HG02938 (cell line): ENCODE results near the gene EXD2.
"Not testable (repeated sequence)": the region's sequence is repeated elsewhere in the genome, so short reads cannot be mapped to it uniquely, and the experiment has no call there.

Experiments used
- ATAC-seq: cut with Tn5 transposase; IDR thresholded peaks from one replicate; pipeline ENCODE4 v1.9.1; 2021; ENCODE audit warnings: mild to moderate bottlenecking, moderate library complexity; ENCODE audit not compliant: unreplicated experiment

Gene EXD2

GRCh38 chr14:69275331-69275730 lies 84.0 kb downstream of the EXD2 start:
- ATAC-seq = no peak

DNA sequence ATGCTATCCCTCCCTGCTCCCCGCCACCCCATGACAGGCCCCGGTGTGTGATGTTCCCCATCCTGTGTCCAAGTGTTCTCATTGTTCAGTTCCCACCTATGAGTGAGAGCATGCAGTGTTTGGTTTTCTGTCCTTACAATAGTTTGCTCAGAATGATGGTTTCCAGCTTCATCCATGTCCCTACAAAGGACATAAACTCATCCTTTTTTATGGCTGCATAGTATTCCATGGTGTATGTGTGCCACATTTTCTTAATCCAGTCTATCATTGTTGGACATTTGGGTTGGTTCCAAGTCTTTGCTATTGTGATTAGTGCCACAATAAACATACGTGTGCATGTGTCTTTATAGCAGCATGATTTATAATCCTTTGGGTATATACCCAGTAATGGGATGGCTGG lies 86.1 kb downstream of the EXD2 start:
- ATAC-seq = not testable (repeated sequence)

DNA sequence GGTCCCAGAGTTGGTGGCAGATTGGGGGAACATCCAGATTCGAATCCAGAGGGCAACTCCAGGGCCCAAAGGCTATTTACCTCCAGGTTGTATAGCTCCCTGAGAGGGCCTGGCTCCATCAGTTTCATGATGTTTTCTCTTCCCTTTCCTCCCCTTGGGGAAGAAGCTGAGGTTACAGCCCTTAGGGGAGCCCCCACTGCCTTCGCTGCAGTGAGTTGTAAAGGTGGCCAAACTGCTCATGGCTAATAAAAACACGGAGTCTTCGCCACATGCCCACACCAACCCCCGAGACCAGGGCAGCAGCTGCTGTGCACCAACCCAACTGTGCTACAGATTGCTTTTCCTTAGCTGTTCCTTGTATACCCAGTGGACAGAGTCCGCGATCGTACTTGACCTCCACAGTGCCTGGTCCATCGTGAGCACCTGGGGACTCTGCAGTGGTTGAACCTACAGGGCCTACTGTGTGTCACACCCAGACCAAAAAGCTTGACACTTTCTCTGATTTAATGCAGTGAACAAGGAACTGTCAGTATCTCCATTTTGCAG lies 89.5 kb downstream of the EXD2 start:
- no peak for ATAC-seq

DNA sequence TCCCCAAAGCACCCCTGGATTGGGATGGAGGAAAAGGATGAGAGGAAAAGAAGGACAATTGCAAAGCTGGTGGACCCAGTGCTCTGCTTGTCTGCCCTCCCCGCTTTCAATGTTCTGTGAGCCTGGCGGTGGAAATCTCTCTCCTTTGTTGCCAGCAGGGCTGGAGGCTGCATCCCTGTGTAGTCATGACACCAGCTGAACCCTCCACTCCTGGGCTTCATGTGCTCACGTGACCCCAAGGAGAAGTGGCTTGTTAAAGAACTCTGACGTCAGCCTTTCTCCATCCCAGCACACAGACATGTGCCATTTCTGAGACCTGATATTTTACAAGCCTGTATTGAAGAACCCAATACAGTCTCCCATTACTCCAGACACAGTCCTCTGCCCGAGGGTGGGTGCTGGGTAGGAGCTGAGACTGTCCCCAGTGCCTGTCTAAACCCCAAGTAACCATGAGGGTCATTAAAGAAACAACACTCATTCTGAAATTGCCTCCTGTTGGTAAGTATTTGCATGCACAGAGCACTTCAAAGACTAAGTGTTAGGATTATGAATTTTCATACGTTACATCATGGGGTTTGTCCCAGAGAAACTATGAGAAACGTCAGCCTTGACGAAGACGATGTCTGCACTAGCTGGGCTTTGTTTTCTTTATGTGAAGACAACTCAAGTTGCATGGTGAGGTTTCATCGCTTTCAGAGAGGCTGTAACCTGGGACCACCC lies 90.3 kb downstream of the EXD2 start:
- ATAC-seq = no peak

GRCh38 chr14:69282448-69282847 lies 91.2 kb downstream of the EXD2 start:
- no peak for ATAC-seq

GRCh38 chr14:69284170-69284569 lies 92.9 kb downstream of the EXD2 start:
- no peak for ATAC-seq

DNA sequence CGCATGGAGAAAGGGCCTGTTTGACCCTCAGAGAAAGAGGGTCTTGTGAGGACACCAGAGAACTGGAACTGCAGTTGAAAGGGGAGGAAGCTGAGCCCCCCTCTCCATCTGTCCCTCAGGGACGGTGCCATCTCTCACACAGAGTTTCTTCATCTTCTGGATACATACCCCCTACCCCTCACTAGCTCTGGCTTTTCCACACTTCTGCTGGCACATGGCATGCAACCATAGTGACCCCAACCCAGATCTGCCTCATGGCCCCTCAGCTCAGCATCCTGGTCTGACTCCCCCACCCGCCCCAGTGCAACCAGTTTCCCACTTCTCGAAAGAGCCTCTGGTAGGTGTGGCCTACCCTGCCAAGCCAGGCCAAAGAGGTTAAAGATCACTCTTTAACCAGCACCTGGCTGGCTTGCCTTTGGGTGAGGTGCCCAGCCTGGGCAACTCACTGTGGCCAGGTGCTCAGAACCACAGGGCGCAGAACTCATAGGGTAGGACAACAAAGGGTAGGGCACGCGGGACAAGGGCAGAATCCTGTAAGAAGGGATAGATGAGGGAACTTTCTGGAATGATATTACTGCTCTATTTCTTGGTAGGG lies 94.5 kb downstream of the EXD2 start:
- no peak for ATAC-seq

DNA sequence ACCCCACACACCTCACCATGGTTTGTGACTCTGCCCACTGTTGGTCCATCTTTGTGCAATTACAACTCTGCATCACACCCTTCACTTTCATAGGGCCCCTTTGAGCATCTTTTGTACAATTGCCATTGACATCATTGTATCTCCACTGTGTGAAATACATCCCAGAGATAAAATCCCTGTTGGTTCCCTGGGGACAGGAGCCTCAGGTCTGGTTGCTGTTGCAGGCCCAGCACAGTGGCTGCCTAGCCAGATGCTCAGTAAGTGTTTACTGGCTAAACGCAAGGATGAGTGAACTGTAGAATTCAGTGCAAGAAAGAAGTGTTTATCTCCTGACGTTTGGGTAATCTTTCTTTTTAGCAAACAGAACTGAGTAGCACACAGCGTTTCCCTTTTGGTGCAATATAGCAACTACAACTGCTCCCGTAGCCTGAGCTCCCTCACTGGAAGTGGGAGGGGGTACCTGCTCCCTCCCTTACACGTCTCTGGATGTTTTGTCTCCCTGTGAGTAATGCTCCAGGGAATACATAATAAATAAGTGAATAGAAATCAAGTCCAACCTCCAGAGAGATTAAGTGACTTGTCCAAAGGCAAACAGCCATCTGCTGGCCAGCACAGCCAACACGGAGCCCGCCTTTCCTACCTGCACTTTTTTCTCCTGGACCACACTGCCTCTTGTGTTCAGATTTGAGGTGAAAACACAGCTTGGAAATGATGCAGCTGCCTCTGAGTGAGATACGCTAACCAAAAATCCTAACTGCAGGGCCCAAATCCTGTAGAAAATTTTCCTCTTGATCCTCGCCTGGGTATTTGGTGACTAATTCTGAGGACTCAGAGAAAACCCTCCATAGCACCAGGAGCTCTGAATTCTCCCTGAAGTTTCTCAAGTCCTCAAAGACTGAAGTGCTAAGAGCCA lies 96.1 kb downstream of the EXD2 start:
- no peak for ATAC-seq

DNA sequence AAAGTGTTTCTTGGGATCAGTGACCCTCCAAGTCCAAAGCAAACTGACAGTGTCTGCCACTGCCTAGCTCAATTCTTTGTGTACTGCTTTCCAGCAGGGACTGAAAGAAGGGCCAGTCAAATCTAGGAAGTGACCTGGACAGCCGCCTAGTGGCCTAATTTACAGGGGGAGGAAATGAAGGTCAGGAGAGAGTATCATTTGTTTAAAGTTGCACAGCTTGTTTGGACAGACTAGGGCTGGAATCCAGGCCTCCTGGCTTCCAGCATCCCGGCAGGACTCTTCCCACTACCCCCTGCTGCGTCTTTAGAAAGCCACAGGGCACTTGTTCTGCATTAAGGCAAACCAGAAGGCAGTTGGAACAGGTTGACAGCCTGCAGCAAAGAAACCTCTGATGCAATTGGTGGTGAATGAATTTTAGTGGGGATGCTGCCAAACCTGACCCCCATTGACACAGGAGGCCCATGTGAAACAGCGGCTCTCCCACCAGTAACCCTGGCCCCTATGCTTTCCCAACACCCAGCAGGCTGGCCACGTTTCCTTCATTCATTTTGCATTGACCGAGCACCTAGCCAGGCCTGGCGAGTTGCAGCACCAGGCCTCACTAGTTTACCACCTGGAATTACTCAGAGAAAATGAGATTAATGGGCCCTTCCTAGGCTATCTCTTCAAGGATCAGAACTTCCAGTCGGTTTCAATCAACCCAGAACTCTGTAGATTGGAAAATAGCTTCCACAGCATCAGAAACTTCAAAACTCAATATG lies 96.9 kb downstream of the EXD2 start:
- no peak for ATAC-seq

- ATAC-seq = no peak
These were observed 97.8 kb downstream of the EXD2 start for GRCh38 chr14:69288956-69289705.

DNA sequence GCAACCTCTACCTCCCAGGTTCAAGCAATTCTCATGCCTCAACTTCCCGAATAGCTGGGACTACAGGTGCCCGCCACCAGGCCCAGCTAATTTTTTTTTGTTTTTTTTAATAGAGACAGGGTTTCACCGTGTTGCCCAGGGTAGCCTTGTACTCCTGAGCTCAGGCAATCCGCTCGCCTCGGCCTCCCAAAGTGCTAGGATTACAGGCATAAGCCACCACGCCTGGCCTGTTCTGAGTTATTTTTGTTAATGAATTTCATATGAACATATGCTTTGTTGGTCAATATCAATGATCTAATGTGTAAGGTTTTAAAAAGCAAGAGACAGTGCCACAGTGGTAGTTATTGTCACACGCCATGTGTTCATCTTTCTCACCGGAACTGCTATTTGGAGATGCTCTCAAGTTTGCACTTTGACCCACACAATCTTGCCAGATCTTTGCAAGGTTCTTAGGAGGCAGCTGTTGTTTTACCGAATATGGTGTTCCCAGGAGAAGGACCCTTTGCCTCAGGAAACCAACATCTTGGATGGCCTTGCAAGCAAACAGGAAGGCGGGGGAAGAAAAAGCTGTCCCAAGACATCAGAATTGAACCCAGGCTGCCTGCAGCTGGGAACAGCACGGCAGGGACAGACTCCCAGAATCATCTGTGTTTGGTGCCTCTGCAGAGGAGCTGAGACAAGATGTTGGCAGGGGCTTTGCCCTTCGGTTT lies 98.7 kb downstream of the EXD2 start:
- no peak for ATAC-seq

- not testable (repeated sequence) for ATAC-seq
These were observed 99.6 kb downstream of the EXD2 start for GRCh38 chr14:69290881-69291280.

GRCh38 chr14:69291396-69291795 lies 100.1 kb downstream of the EXD2 start:
- no peak for ATAC-seq

- no peak for ATAC-seq
These were observed 100.7 kb downstream of the EXD2 start for GRCh38 chr14:69291891-69292561.
